T follicular helper cell (primary cell): ENCODE results near the gene DISP1.
"Not testable (repeated sequence)": the region's sequence is repeated elsewhere in the genome, so short reads cannot be mapped to it uniquely, and the experiment has no call there.

ENCODE experiments used
- DNase-seq: peaks from one replicate; pipeline ENCODE4 v3.0.0-alpha.2; 2020; ENCODE audit warnings: low read depth

The DISP1 gene

GRCh38 chr1:222792744-222793143 lies 22.1 kb upstream of the DISP1 start:
- no peak for DNase-seq

- no peak for DNase-seq
Observed at GRCh38 chr1:222794656-222795474, 20.0 kb upstream of the DISP1 start.

GRCh38 chr1:222798116-222798515 lies 16.7 kb upstream of the DISP1 start:
- DNase-seq: no peak

GRCh38 chr1:222798975-222799374 lies 15.9 kb upstream of the DISP1 start:
- DNase-seq: no peak

- DNase-seq: no peak
Observed at GRCh38 chr1:222801067-222801466, 13.8 kb upstream of the DISP1 start.

DNA sequence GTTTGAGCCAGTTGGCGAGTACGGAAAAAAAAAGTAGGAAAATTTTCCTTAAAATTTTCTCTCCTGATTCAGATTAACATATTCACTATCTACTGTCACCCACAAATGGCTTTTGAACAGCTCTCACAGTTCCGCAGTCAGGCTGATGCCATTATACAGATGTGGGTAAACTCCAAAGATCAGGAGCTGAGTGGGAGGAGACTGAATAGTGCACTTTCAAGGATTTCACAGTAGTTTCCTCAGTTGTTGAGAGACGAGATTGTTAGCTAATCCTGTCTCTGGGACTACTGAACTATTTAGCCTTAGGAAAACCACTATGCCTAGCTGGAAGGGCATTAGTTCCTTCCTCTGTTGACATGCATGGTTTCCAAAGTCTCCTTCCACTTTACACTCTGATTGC lies 3.2 kb upstream of the DISP1 start:
- DNase-seq: no peak

DNA sequence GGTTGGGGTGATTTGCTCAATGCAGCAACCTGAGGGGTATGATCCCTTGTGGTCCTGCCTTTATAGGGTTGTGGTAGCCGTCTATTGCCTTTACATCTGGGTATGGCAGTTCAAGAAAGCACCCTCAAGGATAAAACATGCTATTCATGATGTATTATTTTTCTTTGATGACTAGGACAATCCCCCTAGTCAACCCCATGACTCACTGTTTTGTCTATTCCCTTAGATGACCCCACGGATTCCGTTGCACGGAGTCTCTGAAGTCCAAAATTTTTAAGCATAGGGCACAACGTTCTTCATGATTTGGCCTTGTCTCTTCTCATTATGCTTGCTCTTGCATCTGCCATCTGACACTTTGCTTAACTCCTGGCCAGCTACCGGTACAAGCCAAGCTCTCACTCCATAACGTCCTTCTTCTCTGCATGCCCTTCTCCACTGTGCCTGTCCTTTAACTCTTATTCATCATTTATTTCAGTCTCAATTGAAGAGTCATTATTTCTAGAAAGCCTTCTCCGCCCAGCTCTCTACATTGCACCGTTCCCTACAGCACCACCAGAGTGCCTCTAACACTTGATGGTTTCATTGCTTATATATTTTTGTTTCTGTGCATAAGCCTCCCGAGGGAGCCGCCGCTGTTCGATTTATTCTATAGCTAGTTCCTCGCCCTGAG lies 838 bp upstream of the DISP1 start:
- DNase-seq: no peak

DNA sequence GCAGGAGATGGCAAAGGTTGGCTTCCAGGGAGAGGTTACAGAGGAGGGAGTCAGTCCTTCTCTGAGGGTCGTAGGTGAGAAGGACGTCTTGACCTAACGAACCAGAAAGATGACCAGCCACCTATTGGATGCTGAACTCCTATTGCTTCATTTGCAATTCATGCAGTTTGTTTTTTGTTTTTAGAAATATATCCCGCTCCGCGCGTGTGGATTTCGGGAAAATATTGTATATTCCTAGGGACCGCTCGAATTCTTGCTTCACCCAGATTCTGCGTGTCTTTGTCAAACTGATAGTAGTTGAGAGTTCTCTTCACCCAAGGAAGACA lies 564 bp downstream of the DISP1 start:
- DNase-seq: no peak

GRCh38 chr1:222817529-222817928 lies 2.7 kb downstream of the DISP1 start:
- DNase-seq: no peak

DNA sequence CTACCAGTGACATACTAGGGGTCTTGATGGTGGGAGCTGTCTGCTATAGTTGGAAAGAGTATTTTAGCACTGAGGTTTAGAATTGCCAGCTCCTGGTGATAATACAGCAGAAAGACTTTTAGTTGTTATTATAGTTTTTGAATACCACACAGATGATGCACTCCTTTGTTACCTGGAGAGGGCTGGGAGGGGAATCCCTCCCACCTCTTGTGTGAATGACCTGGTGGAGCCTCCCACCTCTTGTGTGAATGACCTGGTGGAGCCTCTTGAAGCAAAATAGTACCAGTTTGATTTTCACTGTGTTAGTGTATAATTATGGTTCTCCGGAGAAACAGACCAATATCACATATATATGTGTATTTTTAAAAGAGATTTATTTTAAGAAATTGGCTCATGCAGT lies 3.3 kb downstream of the DISP1 start:
- DNase-seq: no peak

GRCh38 chr1:222820171-222820712 lies 5.4 kb downstream of the DISP1 start:
- DNase-seq: no peak

DNA sequence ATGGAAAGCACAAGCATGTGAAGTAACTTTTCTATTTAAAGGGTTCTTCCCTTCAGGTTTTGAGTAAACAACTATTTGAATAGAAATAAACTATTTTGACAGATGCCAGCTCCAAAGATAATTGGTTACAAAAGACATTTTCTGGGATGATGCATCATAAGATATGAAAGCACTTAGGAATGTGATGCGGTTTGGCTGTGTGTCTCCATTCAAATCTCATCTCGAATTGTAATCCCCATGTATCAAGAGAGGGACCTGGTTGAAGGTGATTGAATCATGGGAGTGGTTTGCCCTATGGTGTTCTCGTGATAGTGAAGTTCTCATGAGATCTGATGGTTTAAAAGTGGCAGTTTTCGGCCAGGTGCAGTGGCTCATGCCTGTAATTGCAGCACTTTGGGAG lies 6.4 kb downstream of the DISP1 start:
- DNase-seq: no peak

DNA sequence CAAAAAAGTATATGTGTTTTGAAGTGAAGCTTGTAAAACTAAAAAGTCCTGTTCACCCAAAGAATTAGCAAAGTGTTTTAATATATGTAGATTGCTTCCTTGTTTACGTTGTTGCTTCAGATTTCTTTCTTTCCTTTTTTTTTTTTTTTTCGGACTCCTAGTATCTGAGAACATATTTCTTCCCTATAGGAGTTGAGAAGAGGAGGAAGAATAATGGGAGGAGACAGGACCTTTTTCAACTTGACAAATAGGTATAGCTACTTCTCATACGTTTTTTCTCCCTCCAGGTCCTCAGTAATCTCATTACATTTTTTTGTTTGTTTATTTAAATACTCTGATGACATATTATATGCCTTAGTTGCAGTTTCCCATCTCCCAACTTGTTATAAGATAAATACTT lies 8.9 kb downstream of the DISP1 start:
- DNase-seq: no peak

- DNase-seq: no peak
Observed at GRCh38 chr1:222824641-222825040, 9.8 kb downstream of the DISP1 start.

DNA sequence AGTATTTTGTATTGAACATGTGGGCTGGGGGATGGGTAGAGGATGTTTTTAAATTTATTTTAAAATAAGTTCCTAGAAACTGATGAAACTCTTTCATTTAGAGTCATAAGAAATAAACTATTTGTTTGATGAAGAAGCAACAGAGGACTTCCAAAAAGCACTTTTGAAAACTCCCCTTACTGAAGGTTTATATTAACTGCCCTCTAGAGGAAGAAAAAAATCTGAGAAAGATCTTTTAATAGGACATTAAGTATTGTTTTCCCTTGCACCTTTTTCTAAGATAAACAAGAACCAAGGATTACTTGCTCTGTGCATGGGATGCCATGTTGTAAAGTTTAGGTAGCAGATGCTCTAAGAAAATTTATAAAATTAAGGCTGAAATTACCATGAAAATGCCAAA lies 14.1 kb downstream of the DISP1 start:
- no peak for DNase-seq

DNA sequence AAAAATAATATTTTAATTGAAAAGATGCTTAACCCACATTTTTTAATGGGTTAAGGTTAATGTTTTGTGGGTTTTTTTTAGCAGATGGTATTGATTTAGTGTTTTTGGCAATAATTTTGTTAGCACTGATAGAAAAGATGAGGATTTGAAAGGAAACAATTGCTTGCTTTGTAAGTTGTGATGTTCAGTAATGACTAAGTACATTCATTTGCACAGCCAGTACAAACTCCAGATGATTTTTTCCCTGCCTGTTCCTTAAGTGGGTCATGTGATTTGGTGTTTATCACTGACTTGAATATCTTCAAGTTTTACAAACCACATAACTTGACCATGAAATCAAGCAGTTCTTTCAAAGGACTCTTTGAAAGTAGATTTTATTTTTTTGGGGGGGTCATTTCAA lies 15.0 kb downstream of the DISP1 start:
- DNase-seq: no peak

DNA sequence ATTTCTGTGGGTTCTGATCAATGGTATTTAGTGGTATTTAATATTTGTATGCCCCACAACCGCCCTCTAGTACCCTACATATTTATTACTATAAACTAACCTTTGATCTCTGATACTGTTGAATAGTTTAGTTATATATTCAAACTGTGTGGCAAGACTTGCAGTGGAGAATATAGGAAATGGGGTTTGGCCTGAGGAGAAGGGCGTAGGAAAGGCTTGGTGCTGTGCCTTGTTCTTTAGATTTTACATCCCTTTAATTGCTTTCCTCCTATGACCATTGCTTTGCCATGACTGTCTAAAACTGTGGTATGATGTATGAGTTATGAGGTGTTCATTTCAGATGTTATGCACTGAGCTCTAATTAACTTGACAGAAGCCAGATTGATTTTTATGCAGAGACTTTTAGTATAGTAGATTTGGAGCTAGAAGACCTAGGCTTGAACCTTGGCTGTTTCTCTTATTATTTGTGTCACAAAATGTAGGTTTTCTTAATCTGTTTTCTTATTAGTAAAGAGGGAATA lies 18.6 kb downstream of the DISP1 start:
- no peak for DNase-seq

GRCh38 chr1:222843469-222844410 lies 28.9 kb downstream of the DISP1 start:
- no peak for DNase-seq

GRCh38 chr1:222844411-222844779 lies 29.6 kb downstream of the DISP1 start:
- no peak for DNase-seq

- DNase-seq: no peak
Observed at GRCh38 chr1:222845763-222846162, 30.9 kb downstream of the DISP1 start.

DNA sequence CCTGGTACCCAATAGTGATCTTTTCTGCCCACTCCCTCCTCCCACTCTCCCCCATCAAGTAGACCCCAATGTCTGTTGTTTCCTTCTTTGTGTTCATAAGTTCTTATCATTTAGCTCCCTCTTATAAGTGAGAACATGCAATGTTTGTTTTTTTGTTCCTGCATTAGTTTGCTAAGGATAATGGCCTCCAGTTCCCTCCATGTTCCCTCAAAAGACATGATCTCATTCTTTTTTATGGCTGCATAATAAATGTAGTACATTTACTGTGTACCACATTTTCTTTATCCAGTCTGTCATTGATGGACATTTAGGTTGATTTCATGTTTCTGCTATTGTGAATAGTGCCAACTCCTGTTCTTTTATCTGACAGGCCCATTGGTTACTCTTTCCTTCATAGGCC lies 35.7 kb downstream of the DISP1 start:
- not testable (repeated sequence) for DNase-seq

- DNase-seq: no peak
Observed at GRCh38 chr1:222852326-222852725, 37.5 kb downstream of the DISP1 start.
